ENCODE data around the gene TXNRD3. TPM values are rescaled to one million over a fixed set of nuclear protein-coding genes. Genes with fewer than 3 reads are reported as not detected.

TXNRD3 gene
- total RNA-seq, 2 experiments from 2014 or later = not detected

DNA sequence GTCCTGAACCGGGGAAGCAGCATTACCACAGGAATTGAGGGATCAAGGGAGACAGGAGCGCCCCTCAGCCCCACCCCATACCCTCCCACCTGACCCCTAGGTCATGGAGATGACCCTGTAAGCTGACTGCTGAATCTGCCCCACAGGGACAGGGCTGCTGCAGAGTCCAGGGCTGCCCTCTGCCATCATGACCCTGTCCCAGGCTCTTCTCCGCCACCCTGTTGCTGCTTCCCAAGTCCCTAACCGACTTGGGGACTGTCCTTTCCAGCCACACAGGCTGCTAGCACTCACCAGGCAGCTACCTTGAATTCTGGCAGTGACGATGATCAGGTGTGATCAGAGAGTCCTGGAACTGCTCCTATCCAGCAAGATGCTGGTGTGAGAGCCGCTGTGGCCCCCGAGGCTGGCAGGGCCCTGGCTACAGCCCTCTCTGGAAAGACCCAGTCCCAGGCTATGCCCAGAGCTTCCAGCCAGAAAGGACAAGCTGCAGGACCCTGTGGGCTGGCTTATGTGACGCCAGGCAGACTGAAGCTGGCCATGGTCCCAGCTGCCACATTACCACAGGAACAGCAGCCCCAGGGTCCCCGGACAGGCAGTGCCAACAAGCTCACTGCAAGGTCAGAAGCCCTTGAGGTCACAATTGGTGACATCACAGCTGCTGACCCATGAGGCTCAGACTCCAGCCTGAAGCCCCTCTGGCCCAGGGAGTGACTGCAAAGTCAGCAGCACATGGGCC lies 96.4 kb downstream of the TXNRD3 start, which contains the start of gene C3orf22:
C3orf22 (minus strand) TSS at position 597 of the 736 bp plus-strand sequence. CDS start 5,542 bp downstream, outside the sequence.
- no peaks in the 10 kb centered on the region for H3K4me1 ChIP-seq (ENCODE audit: insufficient read depth, low read length, poor library complexity, severe bottlenecking)
- no peaks in the 10 kb centered on the region for H3K9me3 ChIP-seq (ENCODE audit: low read length)
- DNase-seq (ENCODE audit: low spot score) = no peak
- ChIA-PET CTCF (ENCODE audit: unreplicated experiment) (no interaction called here), POLR2A (interaction anchor here (0.6 kb wide), 1 partner anchor 20 kb away, joined by 4 read pairs; no protein-coding TSS in a partner anchor)
- no peaks in the 10 kb centered on the region for H3K36me3 ChIP-seq (ENCODE audit: insufficient read depth, low read length)
- no TSS peak for BruUV-seq (replicated peaks)
- H3K4me3 ChIP-seq (ENCODE audit: low read depth, low read length, poor library complexity, severe bottlenecking) = no peak within 1 kb of the TSS
- no peaks in the 10 kb centered on the region for H3K79me2 ChIP-seq (ENCODE audit: insufficient read depth, low read depth, low read length)
- H4K20me1 ChIP-seq (ENCODE audit: insufficient read depth, low read length) = no peaks in the 10 kb centered on the region
- no peak for TF ChIP-seq EZH2phosphoT487 (IDR thresholded peaks at IDR 0.05; ENCODE audit: borderline replicate concordance, low read depth, low read length)
- TF ChIP-seq, protein P1, sequence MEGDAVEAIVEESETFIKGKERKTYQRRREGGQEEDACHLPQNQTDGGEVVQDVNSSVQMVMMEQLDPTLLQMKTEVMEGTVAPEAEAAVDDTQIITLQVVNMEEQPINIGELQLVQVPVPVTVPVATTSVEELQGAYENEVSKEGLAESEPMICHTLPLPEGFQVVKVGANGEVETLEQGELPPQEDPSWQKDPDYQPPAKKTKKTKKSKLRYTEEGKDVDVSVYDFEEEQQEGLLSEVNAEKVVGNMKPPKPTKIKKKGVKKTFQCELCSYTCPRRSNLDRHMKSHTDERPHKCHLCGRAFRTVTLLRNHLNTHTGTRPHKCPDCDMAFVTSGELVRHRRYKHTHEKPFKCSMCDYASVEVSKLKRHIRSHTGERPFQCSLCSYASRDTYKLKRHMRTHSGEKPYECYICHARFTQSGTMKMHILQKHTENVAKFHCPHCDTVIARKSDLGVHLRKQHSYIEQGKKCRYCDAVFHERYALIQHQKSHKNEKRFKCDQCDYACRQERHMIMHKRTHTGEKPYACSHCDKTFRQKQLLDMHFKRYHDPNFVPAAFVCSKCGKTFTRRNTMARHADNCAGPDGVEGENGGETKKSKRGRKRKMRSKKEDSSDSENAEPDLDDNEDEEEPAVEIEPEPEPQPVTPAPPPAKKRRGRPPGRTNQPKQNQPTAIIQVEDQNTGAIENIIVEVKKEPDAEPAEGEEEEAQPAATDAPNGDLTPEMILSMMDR (conservative IDR thresholded peaks at IDR 0.05; ENCODE audit: low read length) = no peak
- no peaks in the 10 kb centered on the region for H3K9me2 ChIP-seq (ENCODE audit: insufficient read depth, low read length)
- no peak within 1 kb of the TSS for H3K27ac ChIP-seq (ENCODE audit: low read depth, low read length, poor library complexity, severe bottlenecking)
- intact Hi-C loops (cut with micrococcal nuclease; ENCODE audit: unreplicated experiment) = no loop called here
- H3K4me2 ChIP-seq (ENCODE audit: low read length) = no peak within 1 kb of the TSS
- no peak within 1 kb of the TSS for H2AFZ ChIP-seq (ENCODE audit: low read length)

DNA sequence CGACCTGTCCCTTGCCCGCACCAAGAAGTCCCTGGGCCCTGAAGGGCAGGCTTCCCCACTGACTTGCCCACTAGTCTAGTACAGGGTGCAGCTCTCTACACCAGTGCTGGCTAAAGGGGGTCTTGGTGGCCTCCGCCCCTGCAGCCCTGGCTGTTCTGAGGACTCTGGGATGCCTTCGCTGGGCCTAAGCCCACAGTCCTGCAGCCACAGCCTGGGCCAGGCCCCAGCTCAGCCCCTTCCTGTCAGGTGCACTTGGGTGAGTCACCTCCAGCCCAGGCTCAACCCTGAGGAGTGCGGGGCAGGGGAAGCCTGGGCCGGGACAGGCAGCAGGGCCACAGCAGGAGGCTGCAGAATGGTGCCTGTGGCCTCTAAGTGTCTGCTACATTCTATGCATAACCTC lies 97.2 kb downstream of the TXNRD3 start:
- H4K20me1 ChIP-seq (ENCODE audit: insufficient read depth, low read length) = no peaks in the 10 kb centered on the region
- no peak overlapping the region for H3K4me2 ChIP-seq (ENCODE audit: low read length)
- no peak for DNase-seq (ENCODE audit: low spot score)
- H3K9me2 ChIP-seq (ENCODE audit: insufficient read depth, low read length) = no peaks in the 10 kb centered on the region
- ChIA-PET POLR2A (no interaction called here), CTCF (ENCODE audit: unreplicated experiment) (no interaction called here)
- BruUV-seq (replicated peaks) = no TSS peak
- H3K36me3 ChIP-seq (ENCODE audit: insufficient read depth, low read length) = no peaks in the 10 kb centered on the region
- intact Hi-C loops (cut with micrococcal nuclease; ENCODE audit: unreplicated experiment) = no loop called here
- H3K9me3 ChIP-seq (ENCODE audit: low read length) = no peaks in the 10 kb centered on the region
- H3K4me1 ChIP-seq (ENCODE audit: insufficient read depth, low read length, poor library complexity, severe bottlenecking) = no peaks in the 10 kb centered on the region
- no peaks in the 10 kb centered on the region for H3K79me2 ChIP-seq (ENCODE audit: insufficient read depth, low read depth, low read length)
- H2AFZ ChIP-seq (ENCODE audit: low read length) = no peak overlapping the region
- no peak for TF ChIP-seq EZH2phosphoT487 (IDR thresholded peaks at IDR 0.05; ENCODE audit: borderline replicate concordance, low read depth, low read length)
- H3K27ac ChIP-seq (ENCODE audit: low read depth, low read length, poor library complexity, severe bottlenecking) = no peak overlapping the region
- no peak overlapping the region for H3K4me3 ChIP-seq (ENCODE audit: low read depth, low read length, poor library complexity, severe bottlenecking)

DNA sequence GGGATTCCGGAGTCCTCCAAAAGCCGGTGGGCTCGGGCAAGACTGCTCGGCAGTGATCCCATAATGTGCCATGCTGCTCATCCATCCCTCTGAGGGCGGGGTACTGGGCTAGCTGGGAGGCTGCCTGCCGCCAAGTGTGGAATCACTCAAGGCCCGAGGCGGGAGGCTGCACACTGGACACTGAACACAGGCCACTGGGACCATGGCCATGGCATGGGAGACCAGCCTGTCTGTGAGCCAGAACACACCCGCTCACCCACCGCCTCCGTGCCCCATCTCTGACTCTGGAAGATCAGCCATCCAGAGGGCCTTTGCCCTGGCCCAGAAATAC lies 97.5 kb downstream of the TXNRD3 start:
- TF ChIP-seq, protein P1 (conservative IDR thresholded peaks at IDR 0.05; ENCODE audit: low read length) = no peak
- no peak for TF ChIP-seq EZH2phosphoT487 (IDR thresholded peaks at IDR 0.05; ENCODE audit: borderline replicate concordance, low read depth, low read length)
- H4K20me1 ChIP-seq (ENCODE audit: insufficient read depth, low read length) = no peaks in the 10 kb centered on the region
- no peaks in the 10 kb centered on the region for H3K9me3 ChIP-seq (ENCODE audit: low read length)
- no peak overlapping the region for H2AFZ ChIP-seq (ENCODE audit: low read length)
- no peaks in the 10 kb centered on the region for H3K79me2 ChIP-seq (ENCODE audit: insufficient read depth, low read depth, low read length)
- H3K36me3 ChIP-seq (ENCODE audit: insufficient read depth, low read length) = no peaks in the 10 kb centered on the region
- no peaks in the 10 kb centered on the region for H3K9me2 ChIP-seq (ENCODE audit: insufficient read depth, low read length)
- ChIA-PET POLR2A (no interaction called here), CTCF (ENCODE audit: unreplicated experiment) (no interaction called here)
- H3K4me2 ChIP-seq (ENCODE audit: low read length) = no peak overlapping the region
- no peak overlapping the region for H3K4me3 ChIP-seq (ENCODE audit: low read depth, low read length, poor library complexity, severe bottlenecking)
- intact Hi-C loops (cut with micrococcal nuclease; ENCODE audit: unreplicated experiment) = no loop called here
- H3K4me1 ChIP-seq (ENCODE audit: insufficient read depth, low read length, poor library complexity, severe bottlenecking) = no peaks in the 10 kb centered on the region
- no peak overlapping the region for H3K27ac ChIP-seq (ENCODE audit: low read depth, low read length, poor library complexity, severe bottlenecking)
- BruUV-seq (replicated peaks) = no TSS peak
- no peak for DNase-seq (ENCODE audit: low spot score)

Small RNAs within 50 kb of the gene (small RNA-seq; reads per million reads assigned to genes)
- 0.73 reads per million, percentile 30 among the genes with 10 or more reads in this experiment for gene RNA5SP138

Other genes starting within 250 kb of the TXNRD3 start
- 26.6 and 34.9 TPM in 2 replicates for gene ZXDC, start 179.2 kb downstream of the TXNRD3 start, total RNA-seq (2014; rRNA removed; shearing (Covaris generic))
- gene ZXDC, start 179.2 kb downstream of the TXNRD3 start, total RNA-seq (2022) = 32.2 and 38.6 TPM in 2 replicates
- 0.09 TPM in 1 of 2 replicates, not detected in the other for gene UROC1, start 137.4 kb downstream of the TXNRD3 start, total RNA-seq (2014; rRNA removed; shearing (Covaris generic))
- gene UROC1, start 137.4 kb downstream of the TXNRD3 start, total RNA-seq (2022) = not detected in 2 replicates
- not detected in 2 replicates for gene CHST13, start 131.0 kb downstream of the TXNRD3 start, total RNA-seq (2014; rRNA removed; shearing (Covaris generic))
- gene CHST13, start 131.0 kb downstream of the TXNRD3 start, total RNA-seq (2022) = not detected in 2 replicates
- not detected in 2 replicates for gene C3orf22, start 96.2 kb downstream of the TXNRD3 start, total RNA-seq (2014; rRNA removed; shearing (Covaris generic))
- not detected in 2 replicates for gene C3orf22, start 96.2 kb downstream of the TXNRD3 start, total RNA-seq (2022)
- gene CHCHD6, start 49.1 kb upstream of the TXNRD3 start, total RNA-seq (2014; rRNA removed; shearing (Covaris generic)) = 19.8 and 21.2 TPM in 2 replicates
- 14.7 and 18.1 TPM in 2 replicates for gene CHCHD6, start 49.1 kb upstream of the TXNRD3 start, total RNA-seq (2022)